SKM-1 treated with dmso at 0.1 percent for 144 hours (cell line): ENCODE measurements around the gene PRELID2.
"Not testable (repeated sequence)": the region's sequence is repeated elsewhere in the genome, so short reads cannot be mapped to it uniquely, and the experiment has no call there.

ENCODE experiments used
- DNase-seq: peaks from one replicate; lab custom pipeline; 2025; ENCODE audit not compliant: unreplicated experiment; lab: John Stamatoyannopoulos, UW

The PRELID2 gene

GRCh38 chr5:145798503-145798902 is 36.6 kb downstream of the PRELID2 start:
- not testable (repeated sequence) for DNase-seq

DNA sequence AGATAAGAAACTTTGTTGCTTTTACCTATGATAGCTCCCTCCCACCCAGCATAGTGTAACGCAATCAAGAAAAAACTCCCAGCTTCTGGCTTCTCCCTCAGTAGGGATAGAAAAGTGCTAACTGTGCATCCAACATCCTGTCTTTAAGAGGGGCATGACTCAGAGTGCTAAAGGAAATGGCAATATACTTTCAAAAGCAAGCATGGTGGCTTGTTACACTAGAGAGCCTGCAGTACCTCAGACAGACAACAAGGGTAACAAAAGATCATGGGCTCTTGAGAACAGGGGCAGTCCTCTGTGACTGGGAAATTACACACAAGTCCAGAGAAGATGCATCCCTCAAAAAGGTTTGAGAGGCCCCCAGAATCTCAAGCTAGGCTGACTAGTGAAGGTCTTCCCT is 37.8 kb downstream of the PRELID2 start:
- no peak for DNase-seq

DNA sequence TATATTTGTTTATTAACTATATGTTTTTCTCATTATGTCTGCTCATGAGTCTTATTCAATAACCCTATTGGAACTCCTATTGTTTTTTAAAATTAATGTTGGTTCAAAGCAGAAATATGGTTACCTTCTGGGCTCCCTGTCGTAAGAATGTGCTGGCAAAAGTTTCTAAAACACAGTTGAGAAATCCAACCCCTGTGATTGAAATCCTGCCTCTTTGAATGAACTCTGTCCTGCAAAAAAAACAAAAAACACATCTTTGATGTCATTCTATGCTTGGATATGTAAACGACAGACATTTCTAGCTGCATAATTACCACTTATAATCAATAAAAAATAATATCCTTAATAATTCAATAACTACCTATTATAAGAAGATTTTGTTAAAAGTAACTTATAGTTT is 38.8 kb downstream of the PRELID2 start:
- DNase-seq = no peak

DNA sequence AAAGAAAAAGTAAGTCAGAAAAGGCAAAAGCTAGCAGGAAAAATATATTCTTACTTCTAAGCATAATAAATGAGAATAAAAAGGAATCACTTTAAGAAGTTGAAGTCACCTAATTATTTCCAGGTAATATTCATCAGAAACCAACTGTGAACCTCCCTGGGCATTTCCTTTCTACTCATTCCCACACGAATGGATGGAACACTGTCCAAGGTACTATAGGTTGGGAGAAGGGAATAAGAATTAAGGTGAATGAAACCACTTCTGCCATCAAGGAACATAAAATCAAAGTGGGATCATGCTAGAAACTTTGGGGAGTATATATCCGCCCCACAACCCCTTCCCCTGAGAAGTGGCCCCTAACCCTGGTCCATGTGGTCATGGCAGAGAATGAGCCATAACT is 41.6 kb downstream of the PRELID2 start:
- DNase-seq = no peak

DNA sequence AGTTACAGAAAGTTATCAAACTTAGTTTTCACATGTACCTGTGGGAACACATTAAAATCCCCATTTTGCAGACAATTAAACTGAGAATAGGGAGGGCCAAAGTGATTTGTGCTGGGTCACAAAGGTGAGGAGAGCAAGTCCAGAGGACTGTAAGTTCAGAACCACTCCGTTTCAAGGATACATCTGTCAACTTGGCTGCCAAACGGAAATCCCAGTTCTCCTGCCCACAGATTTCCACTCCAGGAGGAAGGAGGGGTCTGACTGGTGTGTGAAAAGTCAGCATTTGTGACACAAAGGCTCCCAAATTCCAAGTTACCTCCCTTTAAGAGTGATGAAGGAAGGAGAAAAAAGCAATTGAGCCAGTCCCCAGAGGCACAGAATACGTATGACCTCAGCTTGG is 42.3 kb downstream of the PRELID2 start:
- no peak for DNase-seq

DNA sequence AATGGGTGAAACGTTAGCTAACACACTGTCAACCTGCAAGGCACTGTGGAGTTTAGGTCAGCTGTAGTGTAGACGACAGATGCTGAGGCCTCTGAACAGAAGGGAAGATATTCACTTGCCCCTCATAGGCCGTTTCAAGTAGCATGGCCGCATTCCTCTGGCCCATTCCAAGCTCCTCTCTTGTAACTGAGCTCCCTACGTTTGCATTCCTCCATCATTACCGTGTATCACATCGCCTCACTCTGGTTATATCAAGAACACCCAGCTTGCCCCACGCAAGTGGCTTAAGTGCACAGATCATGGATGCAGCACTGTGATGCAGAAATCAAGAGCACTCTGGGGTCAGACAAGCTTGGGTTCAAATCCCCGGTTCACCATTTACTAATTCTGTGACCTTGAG is 43.3 kb downstream of the PRELID2 start:
- DNase-seq = no peak

DNA sequence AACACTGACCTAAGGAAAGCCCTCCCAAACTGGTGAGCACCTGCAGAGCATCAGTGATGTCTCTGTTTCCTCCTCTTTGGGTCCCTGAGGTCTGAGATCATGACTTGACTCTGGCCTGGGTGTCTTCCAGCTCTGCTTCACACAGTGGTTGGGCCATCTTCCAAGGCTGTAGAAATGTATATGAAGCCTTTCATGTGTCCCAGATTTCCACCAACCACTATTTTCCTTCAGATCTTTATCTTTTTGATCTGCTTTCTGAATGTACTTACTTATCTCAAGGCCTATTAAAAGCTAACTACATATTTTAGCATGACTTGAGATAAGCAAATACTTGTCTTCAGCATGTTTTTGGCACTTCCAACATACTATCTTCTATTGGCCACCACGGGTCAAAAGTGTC is 47.1 kb downstream of the PRELID2 start:
- no peak for DNase-seq

- DNase-seq = no peak
Observed at GRCh38 chr5:145787507-145787906, 47.6 kb downstream of the PRELID2 start.

DNA sequence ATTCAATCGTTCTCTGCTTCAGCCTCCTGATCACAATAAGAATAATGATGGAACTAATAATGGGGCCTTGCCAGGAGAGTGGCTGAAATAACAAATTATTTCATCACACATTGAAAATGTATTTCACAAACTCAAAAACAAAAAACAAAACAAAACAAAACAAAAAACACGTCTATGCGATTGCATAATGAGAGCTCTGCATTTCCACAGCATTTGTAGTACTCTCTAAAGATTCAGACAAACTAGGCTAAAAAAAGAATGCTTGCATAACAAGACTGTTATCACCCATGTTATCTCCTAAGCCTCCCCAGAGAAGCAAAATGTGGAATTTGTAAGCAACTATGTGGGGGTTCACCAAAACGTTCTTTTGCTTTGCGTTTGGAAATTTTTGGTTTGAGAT is 48.1 kb downstream of the PRELID2 start:
- DNase-seq = no peak

GRCh38 chr5:145780982-145781381 is 54.2 kb downstream of the PRELID2 start:
- DNase-seq = no peak

GRCh38 chr5:145778144-145778900 is 56.8 kb downstream of the PRELID2 start:
- no peak for DNase-seq

DNA sequence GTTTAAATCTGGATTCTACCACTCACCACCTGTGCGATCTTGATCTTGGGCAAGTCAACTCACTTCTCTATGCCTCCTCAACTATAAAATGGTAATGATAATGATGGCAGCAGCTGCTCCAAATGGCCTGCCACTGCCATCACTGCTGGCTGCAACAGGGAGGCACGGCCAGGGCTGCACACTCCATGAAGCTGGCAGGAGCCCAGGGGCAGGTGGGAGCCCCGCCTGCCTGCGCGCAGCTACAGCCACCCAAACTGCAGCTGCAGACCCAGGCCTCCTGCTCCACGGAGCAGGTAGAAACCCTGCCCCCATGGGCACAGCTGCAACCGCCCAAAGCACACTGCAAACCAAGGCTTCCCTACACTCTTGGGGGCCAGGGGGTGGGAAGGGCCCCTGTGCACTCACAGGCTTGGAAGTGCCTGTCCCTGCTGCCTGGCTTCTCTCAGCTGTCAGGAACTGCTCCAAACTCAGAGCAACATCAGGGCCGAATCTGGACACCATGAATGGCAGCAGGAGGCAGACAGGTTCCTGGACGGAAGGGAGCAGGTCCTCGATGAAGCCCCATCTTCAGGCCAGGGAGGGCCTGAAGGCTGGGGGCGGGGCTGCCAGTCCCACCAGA is 57.6 kb downstream of the PRELID2 start:
- DNase-seq = no peak

DNA sequence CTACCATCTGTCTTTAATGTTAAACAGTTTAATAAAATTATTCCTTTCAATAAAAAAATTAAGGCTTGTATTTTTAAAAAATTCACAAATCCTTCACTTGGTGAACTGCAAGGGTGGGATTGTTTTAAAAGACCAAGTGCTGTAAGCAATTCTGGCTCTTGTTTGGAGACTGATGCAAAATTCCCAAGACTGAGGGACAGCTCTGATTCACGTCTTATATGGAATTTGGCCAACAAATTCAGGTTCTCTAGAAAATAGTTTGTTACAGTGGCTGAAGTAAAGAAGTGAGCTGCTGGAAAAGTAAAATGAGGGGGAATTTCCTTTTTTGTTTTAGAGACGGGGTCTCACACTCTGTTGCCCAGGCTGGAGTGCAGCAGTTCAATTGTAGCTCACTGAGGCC is 58.3 kb downstream of the PRELID2 start:
- no peak for DNase-seq

DNA sequence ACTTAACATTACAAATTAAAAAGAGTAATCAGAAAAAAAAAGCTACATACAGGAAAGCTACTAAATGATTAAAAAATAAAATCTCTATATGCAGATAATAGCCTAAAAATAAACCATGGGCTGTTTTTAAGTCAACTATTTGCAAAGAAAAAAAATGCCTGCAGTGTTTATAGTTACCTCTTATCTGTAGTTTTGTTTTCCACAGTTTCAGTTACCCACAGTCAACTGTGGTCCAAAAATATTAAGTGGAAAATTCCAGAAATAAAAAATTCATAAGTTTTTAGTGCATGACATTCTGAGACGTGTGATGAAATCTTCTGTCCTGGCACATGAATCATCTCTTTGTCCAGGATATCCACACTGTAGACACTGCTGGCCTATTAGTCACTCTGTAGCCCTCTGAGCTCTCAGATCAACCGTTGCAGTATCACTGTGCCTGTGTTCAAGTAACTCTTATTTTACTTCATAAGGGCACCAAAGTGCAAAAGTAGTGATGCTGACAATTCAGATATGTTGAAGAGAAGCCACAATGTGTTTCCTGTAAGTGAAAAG is 59.2 kb downstream of the PRELID2 start:
- DNase-seq = no peak

DNA sequence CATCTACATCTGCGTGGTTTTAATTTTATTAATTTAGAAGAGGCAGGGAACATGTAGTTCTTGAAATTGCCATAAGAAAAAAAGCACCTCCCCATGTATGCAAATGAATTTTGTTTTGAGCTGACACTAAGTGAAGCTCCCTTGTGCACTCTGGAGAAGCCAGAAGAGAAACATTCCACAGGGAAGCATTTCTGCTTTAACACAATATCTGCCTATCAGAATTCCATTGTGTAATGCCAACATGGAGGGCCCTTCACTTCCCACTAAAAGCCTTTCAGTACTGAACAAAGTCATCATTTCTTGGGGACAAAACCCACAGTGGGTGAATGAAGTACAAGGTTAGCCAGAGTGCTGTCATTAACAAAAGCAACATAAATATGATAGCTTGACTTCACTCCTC is 59.7 kb downstream of the PRELID2 start:
- DNase-seq = no peak

DNA sequence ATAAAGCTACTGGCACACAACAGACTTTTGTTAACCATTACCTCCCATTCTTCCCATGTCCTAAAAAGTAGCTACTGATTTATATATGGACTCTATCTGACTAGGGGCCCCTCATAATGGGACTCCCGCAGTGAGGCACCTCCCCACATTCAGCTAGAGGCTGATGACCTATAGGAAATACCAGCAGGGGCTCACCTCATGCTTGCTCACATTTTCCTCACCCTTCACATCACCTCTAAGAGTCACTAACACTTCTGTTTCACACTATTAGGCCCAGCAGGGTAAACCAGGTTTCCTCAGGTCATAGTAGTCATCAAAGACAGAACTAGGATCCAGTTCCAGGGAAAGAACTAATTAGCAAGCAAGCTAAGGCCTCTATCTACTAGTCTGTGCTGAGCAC is 60.7 kb downstream of the PRELID2 start:
- no peak for DNase-seq

- DNase-seq = no peak
Observed at GRCh38 chr5:145772466-145772865, 62.7 kb downstream of the PRELID2 start.

- DNase-seq = no peak
Observed at GRCh38 chr5:145768863-145769262, 66.3 kb downstream of the PRELID2 start.

DNA sequence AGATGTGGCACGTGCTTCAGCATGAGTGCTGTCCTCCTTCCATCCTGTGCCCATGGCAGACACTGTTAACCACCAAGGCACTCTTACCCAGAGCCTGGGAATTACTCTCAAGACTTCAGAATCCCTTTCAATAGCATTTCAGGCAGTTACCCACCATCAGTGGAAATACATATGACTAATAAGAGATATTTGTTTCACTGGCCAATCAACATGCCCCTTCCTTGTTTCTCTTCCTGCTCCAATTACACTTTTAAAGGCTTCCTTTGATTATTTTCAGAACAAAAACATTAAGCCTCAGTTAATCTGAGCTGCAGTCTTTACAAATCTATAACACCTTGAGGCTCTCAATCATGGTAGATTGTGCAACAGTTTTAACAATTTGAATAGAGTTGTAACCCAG is 70.8 kb downstream of the PRELID2 start:
- no peak for DNase-seq

GRCh38 chr5:145762833-145763232 is 72.3 kb downstream of the PRELID2 start:
- DNase-seq = no peak

- no peak for DNase-seq
Observed at GRCh38 chr5:145761254-145761653, 73.9 kb downstream of the PRELID2 start.

- no peak for DNase-seq
Observed at GRCh38 chr5:145760660-145761059, 74.5 kb downstream of the PRELID2 start.

GRCh38 chr5:145752947-145753346 is 82.2 kb downstream of the PRELID2 start:
- DNase-seq = no peak
